Mucosa of stomach (tissue), 1 donor: ENCODE results near the gene WLS.

ENCODE experiments used
- H3K27me3 ChIP-seq: one replicate; pipeline ENCODE4 v1.7.0; 2013; ENCODE audit warnings: mild to moderate bottlenecking, low read length; ENCODE audit not compliant: control insufficient read depth, insufficient read depth
- H3K36me3 ChIP-seq: one replicate; pipeline ENCODE4 v1.7.0; 2013; ENCODE audit warnings: low read length; ENCODE audit not compliant: control insufficient read depth, insufficient read depth
- H3K4me1 ChIP-seq: one replicate; pipeline ENCODE4 v1.7.0; 2013; ENCODE audit warnings: mild to moderate bottlenecking, low read length; ENCODE audit not compliant: control insufficient read depth, insufficient read depth
- H3K4me3 ChIP-seq: one replicate; pipeline ENCODE4 v1.7.0; 2013; ENCODE audit warnings: low read length
- H3K9ac ChIP-seq: one replicate; pipeline ENCODE4 v1.7.0; 2013; ENCODE audit warnings: mild to moderate bottlenecking, low read length, moderate library complexity
- H3K9me3 ChIP-seq: one replicate; pipeline ENCODE4 v1.7.0; 2013; ENCODE audit warnings: mild to moderate bottlenecking, low read length, moderate library complexity; ENCODE audit not compliant: control insufficient read depth
- donor health status: Pancreatic carcinoma.

WLS gene

DNA sequence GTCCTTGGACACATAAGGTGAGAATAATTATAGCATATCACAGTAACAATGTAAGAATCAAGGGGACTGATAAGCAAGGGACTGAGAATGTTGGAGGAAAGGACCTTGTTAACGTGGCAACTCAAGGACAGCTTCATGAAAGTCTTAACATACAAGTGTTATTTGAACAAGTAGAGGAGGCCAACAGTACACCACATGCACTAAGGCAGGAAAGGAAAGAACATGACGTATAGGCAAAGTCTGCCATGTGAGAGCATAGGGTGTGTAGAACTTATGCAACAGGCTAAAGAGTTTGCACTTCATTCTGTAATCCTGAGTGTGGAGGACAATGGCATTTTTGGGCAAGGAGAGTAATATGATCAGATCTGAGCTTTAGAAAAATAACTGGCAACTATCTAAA, 148.6 kb downstream of the WLS start:
- H3K4me3 ChIP-seq, result no peak overlapping the region
- H3K9ac ChIP-seq, result no peak overlapping the region
- no peaks in the 10 kb centered on the region for H3K36me3 ChIP-seq
- H3K9me3 ChIP-seq, result no peaks in the 10 kb centered on the region
- H3K27me3 ChIP-seq, result no peaks in the 10 kb centered on the region
- no peaks in the 10 kb centered on the region for H3K4me1 ChIP-seq

GRCh38 chr1:68081775-68082283, 150.5 kb downstream of the WLS start:
- H3K9ac ChIP-seq, result no peak overlapping the region
- H3K4me3 ChIP-seq, result no peak overlapping the region
- H3K27me3 ChIP-seq, result no peaks in the 10 kb centered on the region
- H3K9me3 ChIP-seq, result no peaks in the 10 kb centered on the region
- no peaks in the 10 kb centered on the region for H3K4me1 ChIP-seq
- no peaks in the 10 kb centered on the region for H3K36me3 ChIP-seq

GRCh38 chr1:68078647-68079046, 153.7 kb downstream of the WLS start:
- Histone ChIP-seq H3K9me3 (no peaks in the 10 kb centered on the region), H3K4me3 (no peak overlapping the region), H3K27me3 (no peaks in the 10 kb centered on the region), H3K36me3 (no peaks in the 10 kb centered on the region), H3K9ac (no peak overlapping the region), H3K4me1 (no peaks in the 10 kb centered on the region)
